Activated naive CD8-positive, alpha-beta T cell (primary cell): ENCODE results near the gene PAOX.
A peak's percentile ranks its signal among the peaks of the same experiment; 100 is the strongest.

Source experiments
- H3K27ac Mint-ChIP-seq: one replicate; pipeline ENCODE4 v1.8.0; 2021; ENCODE audit warnings: mixed read lengths
- H3K27me3 Mint-ChIP-seq: one replicate; pipeline ENCODE4 v1.8.0; 2021; ENCODE audit warnings: mixed read lengths
- H3K36me3 Mint-ChIP-seq: one replicate; pipeline ENCODE4 v1.8.0; 2021; ENCODE audit warnings: mixed read lengths
- H3K4me1 Mint-ChIP-seq: one replicate; pipeline ENCODE4 v1.8.0; 2021; ENCODE audit warnings: low read depth, mixed read lengths
- H3K4me3 Mint-ChIP-seq: one replicate; pipeline ENCODE4 v1.8.0; 2021; ENCODE audit warnings: mild to moderate bottlenecking, mixed read lengths
- H3K9me3 Mint-ChIP-seq: one replicate; pipeline ENCODE4 v1.8.0; 2021; ENCODE audit warnings: low read depth, mixed read lengths

Gene PAOX

DNA sequence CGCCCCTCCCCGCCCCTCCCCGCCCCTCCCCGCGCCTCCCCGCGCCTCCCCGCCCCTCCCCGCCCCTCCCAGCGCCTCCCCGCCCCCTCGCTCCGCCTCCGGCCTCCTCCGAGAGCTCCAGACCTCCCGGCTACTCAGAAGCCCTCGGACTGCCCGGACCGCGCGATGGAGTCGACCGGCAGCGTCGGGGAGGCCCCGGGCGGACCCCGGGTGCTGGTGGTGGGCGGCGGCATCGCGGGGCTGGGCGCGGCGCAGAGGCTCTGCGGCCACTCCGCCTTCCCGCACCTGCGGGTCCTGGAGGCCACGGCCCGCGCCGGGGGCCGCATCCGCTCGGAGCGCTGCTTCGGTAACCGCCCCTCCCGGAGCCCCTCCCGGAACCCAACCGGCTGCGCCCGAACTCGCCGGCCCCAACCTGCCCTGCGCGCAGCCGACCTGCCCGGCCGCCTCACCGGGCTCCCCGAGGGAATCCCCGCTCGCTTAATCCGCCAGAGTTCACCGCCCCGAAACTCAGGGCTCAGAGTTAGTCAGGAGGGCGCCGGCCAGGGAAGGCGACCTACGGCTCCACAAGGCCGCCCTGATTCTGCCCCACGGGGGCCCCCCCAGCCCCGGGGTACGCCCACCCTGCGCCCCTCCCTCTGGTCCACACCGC lies at the start of gene PAOX:
PAOX (plus strand) TSS at position 111 of the 649 bp plus-strand sequence; CDS start at position 166, 55 bp downstream.
- H3K9me3 Mint-ChIP-seq = no peaks in the 10 kb centered on the region
- peak within 1 kb of the TSS; percentile 79 for H3K4me3 Mint-ChIP-seq
- H3K4me1 Mint-ChIP-seq = peaks cover 5% of the 10 kb centered on the region
- no peaks in the 10 kb centered on the region for H3K36me3 Mint-ChIP-seq
- no peaks in the 10 kb centered on the region for H3K27me3 Mint-ChIP-seq
- H3K27ac Mint-ChIP-seq = no peak within 1 kb of the TSS

- no peak overlapping the region for H3K4me3 Mint-ChIP-seq
- H3K27me3 Mint-ChIP-seq = peaks cover 11% of the 10 kb centered on the region
- no peaks in the 10 kb centered on the region for H3K36me3 Mint-ChIP-seq
- no peaks in the 10 kb centered on the region for H3K9me3 Mint-ChIP-seq
- H3K27ac Mint-ChIP-seq = no peak overlapping the region
- H3K4me1 Mint-ChIP-seq = peaks cover 16% of the 10 kb centered on the region
These were observed 49.4 kb upstream of the PAOX start for GRCh38 chr10:133329491-133330202.

- H3K4me1 Mint-ChIP-seq = peaks cover 10% of the 10 kb centered on the region
- H3K27me3 Mint-ChIP-seq = peaks cover 5% of the 10 kb centered on the region
- H3K9me3 Mint-ChIP-seq = no peaks in the 10 kb centered on the region
- no peaks in the 10 kb centered on the region for H3K36me3 Mint-ChIP-seq
- no peak overlapping the region for H3K4me3 Mint-ChIP-seq
- no peak overlapping the region for H3K27ac Mint-ChIP-seq
These were observed 45.9 kb upstream of the PAOX start for GRCh38 chr10:133332936-133333699.

GRCh38 chr10:133334503-133335245 lies 44.4 kb upstream of the PAOX start:
- no peaks in the 10 kb centered on the region for H3K36me3 Mint-ChIP-seq
- peaks cover 8% of the 10 kb centered on the region for H3K4me1 Mint-ChIP-seq
- H3K27me3 Mint-ChIP-seq = no peaks in the 10 kb centered on the region
- H3K4me3 Mint-ChIP-seq = peak overlapping the region; percentile 86
- no peaks in the 10 kb centered on the region for H3K9me3 Mint-ChIP-seq
- H3K27ac Mint-ChIP-seq = peak overlapping the region; percentile 46

GRCh38 chr10:133335246-133336117 lies 43.6 kb upstream of the PAOX start:
- H3K4me1 Mint-ChIP-seq = peaks cover 5% of the 10 kb centered on the region
- H3K4me3 Mint-ChIP-seq = peak overlapping the region; percentile 65
- H3K36me3 Mint-ChIP-seq = no peaks in the 10 kb centered on the region
- H3K27me3 Mint-ChIP-seq = no peaks in the 10 kb centered on the region
- H3K27ac Mint-ChIP-seq = no peak overlapping the region
- no peaks in the 10 kb centered on the region for H3K9me3 Mint-ChIP-seq

- Mint-ChIP-seq H3K36me3 (no peaks in the 10 kb centered on the region), H3K27me3 (no peaks in the 10 kb centered on the region), H3K27ac (no peak overlapping the region), H3K4me1 (peaks cover 5% of the 10 kb centered on the region), H3K9me3 (no peaks in the 10 kb centered on the region), H3K4me3 (no peak overlapping the region)
These were observed 42.9 kb upstream of the PAOX start for GRCh38 chr10:133336118-133336576.

DNA sequence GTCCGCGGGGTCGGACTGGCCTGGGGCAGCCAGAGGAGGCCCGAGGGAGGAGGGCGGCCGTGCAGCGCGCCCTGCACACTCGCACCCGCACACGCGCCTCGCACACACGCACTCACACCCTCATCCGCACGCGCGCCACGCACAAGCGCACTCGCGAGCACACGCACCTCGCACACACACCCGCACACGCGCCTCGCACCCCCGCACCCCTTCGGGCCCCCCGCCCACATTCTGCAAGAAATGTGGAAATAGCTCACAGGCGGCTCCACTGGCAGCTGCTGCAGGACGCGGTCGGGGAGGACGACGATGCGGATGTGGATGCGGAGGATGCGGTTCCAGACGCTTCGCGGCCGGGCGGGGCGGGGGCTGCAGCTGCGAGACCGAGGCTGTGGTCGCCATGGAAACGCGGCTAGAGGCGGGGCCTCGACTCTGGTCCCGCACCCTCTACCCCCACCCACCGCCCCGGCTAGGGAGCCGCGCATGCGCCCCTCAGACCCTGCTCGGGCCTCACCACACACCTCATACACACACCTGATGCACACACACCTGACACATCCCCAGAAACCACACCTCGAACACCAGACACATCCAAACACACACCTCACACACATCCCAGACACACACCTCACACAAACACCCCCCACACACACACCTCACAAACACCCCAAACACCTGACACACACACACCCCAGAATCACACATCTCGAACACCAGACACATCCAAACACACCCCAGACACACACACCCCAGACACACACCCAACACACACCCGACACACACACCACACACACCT lies 42.3 kb upstream of the PAOX start, which contains the start of gene CALY:
CALY (minus strand) TSS at position 320 of the 793 bp plus-strand sequence. CDS start 7,907 bp downstream, outside the sequence.
- Mint-ChIP-seq H3K4me3 (peak within 1 kb of the TSS; percentile 65), H3K4me1 (peaks cover 5% of the 10 kb centered on the region), H3K27me3 (peaks cover under 1% of the 10 kb centered on the region), H3K9me3 (no peaks in the 10 kb centered on the region), H3K27ac (no peak within 1 kb of the TSS), H3K36me3 (no peaks in the 10 kb centered on the region)

- peaks cover 4% of the 10 kb centered on the region for H3K27me3 Mint-ChIP-seq
- no peaks in the 10 kb centered on the region for H3K36me3 Mint-ChIP-seq
- no peak overlapping the region for H3K27ac Mint-ChIP-seq
- H3K4me1 Mint-ChIP-seq = peaks cover 5% of the 10 kb centered on the region
- H3K4me3 Mint-ChIP-seq = no peak overlapping the region
- H3K9me3 Mint-ChIP-seq = no peaks in the 10 kb centered on the region
These were observed 41.7 kb upstream of the PAOX start for GRCh38 chr10:133337370-133337725.

- no peaks in the 10 kb centered on the region for H3K36me3 Mint-ChIP-seq
- H3K27ac Mint-ChIP-seq = no peak overlapping the region
- no peaks in the 10 kb centered on the region for H3K9me3 Mint-ChIP-seq
- peaks cover 7% of the 10 kb centered on the region for H3K27me3 Mint-ChIP-seq
- peaks cover 5% of the 10 kb centered on the region for H3K4me1 Mint-ChIP-seq
- H3K4me3 Mint-ChIP-seq = no peak overlapping the region
These were observed 40.7 kb upstream of the PAOX start for GRCh38 chr10:133338080-133339071.

DNA sequence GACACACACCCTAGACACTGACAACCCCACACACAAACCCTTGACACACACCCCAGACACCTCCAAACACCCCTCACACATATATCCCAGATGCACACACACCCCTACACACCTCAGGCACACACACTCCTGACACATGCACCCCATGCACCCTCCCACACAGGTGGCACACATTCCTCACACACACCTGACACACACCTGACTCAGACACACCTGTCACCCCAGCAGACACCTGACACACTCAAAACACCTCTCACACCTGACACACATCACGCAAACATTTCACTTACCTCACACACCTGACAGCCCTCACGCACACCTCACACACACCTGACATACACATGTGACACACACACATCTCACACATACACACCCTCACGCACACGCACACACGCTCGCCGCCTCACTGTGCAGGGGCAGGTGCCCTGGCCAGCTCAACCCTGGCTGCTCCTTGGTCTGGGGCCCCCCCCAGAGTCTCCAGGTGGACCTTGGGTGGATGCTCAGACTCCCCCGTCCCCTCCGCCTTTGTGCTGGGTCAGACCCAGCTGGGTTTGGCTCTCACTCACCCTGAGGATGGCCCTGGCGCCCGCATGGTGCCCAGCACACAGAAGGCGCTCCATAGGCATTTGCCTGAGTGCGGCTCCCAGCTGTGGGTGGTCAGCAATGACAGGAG lies 39.2 kb upstream of the PAOX start:
- no peak overlapping the region for H3K27ac Mint-ChIP-seq

GRCh38 chr10:133341983-133342382 lies 37.1 kb upstream of the PAOX start:
- H3K4me3 Mint-ChIP-seq = no peak overlapping the region

More for the DNA sequence above, 39.2 kb upstream of the PAOX start:
- Mint-ChIP-seq H3K9me3 (no peaks in the 10 kb centered on the region), H3K27me3 (peaks cover 8% of the 10 kb centered on the region), H3K4me1 (peaks cover under 1% of the 10 kb centered on the region), H3K36me3 (no peaks in the 10 kb centered on the region), H3K4me3 (no peak overlapping the region)

GRCh38 chr10:133342942-133343341 lies 36.1 kb upstream of the PAOX start:
- Mint-ChIP-seq H3K36me3 (no peaks in the 10 kb centered on the region), H3K4me1 (no peaks in the 10 kb centered on the region), H3K27me3 (peaks cover 19% of the 10 kb centered on the region), H3K27ac (no peak overlapping the region), H3K9me3 (no peaks in the 10 kb centered on the region), H3K4me3 (no peak overlapping the region)

More at GRCh38 chr10:133341983-133342382, 37.1 kb upstream of the PAOX start:
- peaks cover 19% of the 10 kb centered on the region for H3K27me3 Mint-ChIP-seq
- H3K4me1 Mint-ChIP-seq = no peaks in the 10 kb centered on the region
- H3K36me3 Mint-ChIP-seq = no peaks in the 10 kb centered on the region
- no peak overlapping the region for H3K27ac Mint-ChIP-seq
- no peaks in the 10 kb centered on the region for H3K9me3 Mint-ChIP-seq
